Measurements from ENCODE around the gene BICDL2. TPM values are rescaled to one million over a fixed set of nuclear protein-coding genes. Genes with fewer than 3 reads are reported as not detected.

BICDL2 gene
- total and polyA plus RNA-seq, 5 donors, result not detected

DNA sequence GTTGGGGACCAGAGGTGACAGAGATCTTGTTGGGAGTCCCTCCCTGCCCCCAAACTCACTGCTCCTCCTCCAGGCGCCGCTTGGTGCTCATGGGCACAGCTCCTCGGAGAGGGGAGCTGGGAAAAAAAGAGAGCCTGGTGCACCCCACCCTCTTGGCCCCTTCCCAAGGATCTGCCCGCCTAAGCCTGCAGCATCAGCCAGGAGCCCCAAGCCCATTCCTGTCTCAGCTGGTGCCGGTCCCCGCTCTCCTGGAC lies 13.4 kb downstream of the BICDL2 start:
- peak overlapping the region; percentile 56 for H3K4me3 ChIP-seq (ENCODE audit: low read length)
- peak; percentile 0 to 1 for ATAC-seq
- peaks cover 10% of the 10 kb centered on the region for H3K4me1 ChIP-seq (ENCODE audit: control insufficient read depth, insufficient read depth, low read length)
- no peaks in the 10 kb centered on the region for H3K9me3 ChIP-seq (ENCODE audit: control insufficient read depth, low read length)
- WGBS, result 19% methylated on average over 6 of the region's 6 CpGs
- intact Hi-C loops (cut with DNase I), result no loop called here
- peak in 2 of 3 donors; percentile 72 to 82 for DNase-seq
- peak overlapping the region; percentile 99 for H3K27ac ChIP-seq (ENCODE audit: low read length)
- H3K27me3 ChIP-seq (ENCODE audit: control insufficient read depth, insufficient read depth), result no peaks in the 10 kb centered on the region

DNA sequence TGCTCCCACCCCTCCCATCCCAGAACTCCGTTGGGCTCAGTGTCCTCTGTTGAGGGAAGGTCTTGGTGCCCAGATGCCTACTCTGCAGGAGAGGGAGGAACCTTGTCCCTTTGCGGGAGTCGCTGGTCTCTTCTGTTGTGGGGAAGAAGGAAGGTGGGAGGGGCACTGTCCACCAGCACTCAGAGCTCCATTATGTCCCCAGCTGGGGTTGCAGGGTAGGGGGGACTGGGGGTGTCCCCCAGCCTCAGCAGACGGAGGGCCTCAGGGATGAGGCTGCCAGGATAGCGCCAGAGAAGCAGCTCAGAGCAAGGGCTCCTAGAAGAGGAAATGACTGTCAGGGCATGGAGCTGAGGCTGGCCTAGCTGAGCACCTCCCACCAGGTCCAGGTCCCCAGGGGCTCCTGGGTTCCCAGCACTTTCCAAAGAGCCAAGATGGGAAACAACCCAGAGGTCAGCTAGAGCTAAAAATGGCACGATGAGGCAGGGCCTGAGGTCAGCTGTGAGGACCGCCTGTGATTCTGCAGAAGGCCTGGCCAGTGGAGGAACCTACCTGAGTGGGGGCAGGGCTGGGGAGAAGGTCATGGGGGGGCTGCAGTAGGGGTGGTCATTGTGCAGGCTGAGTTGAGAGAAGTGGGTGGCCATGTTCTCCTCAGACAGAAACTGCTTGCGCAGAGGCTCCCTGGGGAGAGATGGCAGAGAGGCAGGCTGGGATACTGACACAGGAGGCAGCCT lies 13.9 kb downstream of the BICDL2 start:
- DNase-seq (peak in 2 of 3 donors; percentile 62 to 70), ATAC-seq (peak in 1 of 2 donors; percentile 0)
- no peaks in the 10 kb centered on the region for H3K27me3 ChIP-seq (ENCODE audit: control insufficient read depth, insufficient read depth)
- peak overlapping the region; percentile 56 for H3K4me3 ChIP-seq (ENCODE audit: low read length)
- H3K27ac ChIP-seq (ENCODE audit: low read length), result peak overlapping the region; percentile 99
- no peaks in the 10 kb centered on the region for H3K9me3 ChIP-seq (ENCODE audit: control insufficient read depth, low read length)
- peaks cover 10% of the 10 kb centered on the region for H3K4me1 ChIP-seq (ENCODE audit: control insufficient read depth, insufficient read depth, low read length)
- WGBS, result 25% methylated on average over 8 of the region's 8 CpGs
- intact Hi-C loops (cut with DNase I), result no loop called here

DNA sequence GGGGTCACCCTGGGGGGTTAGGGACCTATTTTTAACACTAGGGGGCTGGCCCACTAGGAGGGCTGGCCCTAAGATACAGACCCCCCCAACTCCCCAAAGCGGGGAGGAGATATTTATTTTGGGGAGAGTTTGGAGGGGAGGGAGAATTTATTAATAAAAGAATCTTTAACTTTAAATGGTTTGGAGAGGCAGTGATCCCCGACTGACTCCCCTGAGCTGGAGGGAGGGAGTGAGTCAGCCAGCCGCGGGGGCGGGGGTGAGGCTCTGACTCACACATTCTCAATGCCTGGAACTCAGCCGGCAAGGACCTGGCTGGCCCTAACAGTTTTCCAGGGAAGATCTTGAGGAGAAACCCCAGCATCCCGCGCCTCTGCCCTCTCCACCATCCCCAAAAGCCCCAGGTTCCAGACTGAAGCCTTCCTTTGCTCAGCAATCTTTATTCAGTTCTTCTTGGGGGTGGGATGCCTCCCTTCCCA lies 14.5 kb downstream of the BICDL2 start:
- DNase-seq (peak; percentile 94 to 96 (median 94)), ATAC-seq (peak; percentile 51 to 60)
- Histone ChIP-seq H3K9me3 (ENCODE audit: control insufficient read depth, low read length) (no peaks in the 10 kb centered on the region), H3K27ac (ENCODE audit: low read length) (peak overlapping the region; percentile 99), H3K4me1 (ENCODE audit: control insufficient read depth, insufficient read depth, low read length) (peaks cover 10% of the 10 kb centered on the region), H3K4me3 (ENCODE audit: low read length) (peak overlapping the region; percentile 85), H3K27me3 (ENCODE audit: control insufficient read depth, insufficient read depth) (no peaks in the 10 kb centered on the region)
- 9% methylated on average over 8 of the region's 8 CpGs for WGBS
- intact Hi-C loops (cut with DNase I), result no loop called here

DNA sequence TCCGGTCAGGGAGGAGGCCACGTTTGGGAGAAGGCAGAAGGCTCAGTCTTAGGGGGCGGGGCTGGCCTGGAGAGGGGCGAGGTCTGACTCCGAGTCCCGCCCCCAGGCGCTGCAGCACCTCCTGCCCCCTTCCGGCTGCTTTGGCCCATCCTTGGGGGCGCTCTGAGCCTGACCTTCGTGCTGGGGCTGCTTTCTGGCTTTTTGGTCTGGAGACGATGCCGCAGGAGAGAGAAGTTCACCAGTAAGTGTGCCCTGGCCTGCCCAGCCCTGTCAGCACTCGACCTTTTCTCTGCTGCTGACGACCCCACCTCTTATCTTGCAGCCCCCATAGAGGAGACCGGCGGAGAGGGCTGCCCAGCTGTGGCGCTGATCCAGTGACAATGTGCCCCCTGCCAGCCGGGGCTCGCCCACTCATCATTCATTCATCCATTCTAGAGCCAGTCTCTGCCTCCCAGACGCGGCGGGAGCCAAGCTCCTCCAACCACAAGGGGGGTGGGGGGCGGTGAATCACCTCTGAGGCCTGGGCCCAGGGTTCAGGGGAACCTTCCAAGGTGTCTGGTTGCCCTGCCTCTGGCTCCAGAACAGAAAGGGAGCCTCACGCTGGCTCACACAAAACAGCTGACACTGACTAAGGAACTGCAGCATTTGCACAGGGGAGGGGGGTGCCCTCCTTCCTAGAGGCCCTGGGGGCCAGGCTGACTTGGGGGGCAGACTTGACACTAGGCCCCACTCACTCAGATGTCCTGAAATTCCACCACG lies 15.1 kb downstream of the BICDL2 start:
- 12% methylated on average over 25 of the region's 25 CpGs for WGBS
- Histone ChIP-seq H3K4me1 (ENCODE audit: control insufficient read depth, insufficient read depth, low read length) (peaks cover 10% of the 10 kb centered on the region), H3K27me3 (ENCODE audit: control insufficient read depth, insufficient read depth) (no peaks in the 10 kb centered on the region), H3K4me3 (ENCODE audit: low read length) (peak overlapping the region; percentile 85), H3K27ac (ENCODE audit: low read length) (peak overlapping the region; percentile 92), H3K9me3 (ENCODE audit: control insufficient read depth, low read length) (no peaks in the 10 kb centered on the region)
- intact Hi-C loops (cut with DNase I), result no loop called here
- ATAC-seq (peak; percentile 54 to 56), DNase-seq (peak; percentile 87 to 93 (median 92))

DNA sequence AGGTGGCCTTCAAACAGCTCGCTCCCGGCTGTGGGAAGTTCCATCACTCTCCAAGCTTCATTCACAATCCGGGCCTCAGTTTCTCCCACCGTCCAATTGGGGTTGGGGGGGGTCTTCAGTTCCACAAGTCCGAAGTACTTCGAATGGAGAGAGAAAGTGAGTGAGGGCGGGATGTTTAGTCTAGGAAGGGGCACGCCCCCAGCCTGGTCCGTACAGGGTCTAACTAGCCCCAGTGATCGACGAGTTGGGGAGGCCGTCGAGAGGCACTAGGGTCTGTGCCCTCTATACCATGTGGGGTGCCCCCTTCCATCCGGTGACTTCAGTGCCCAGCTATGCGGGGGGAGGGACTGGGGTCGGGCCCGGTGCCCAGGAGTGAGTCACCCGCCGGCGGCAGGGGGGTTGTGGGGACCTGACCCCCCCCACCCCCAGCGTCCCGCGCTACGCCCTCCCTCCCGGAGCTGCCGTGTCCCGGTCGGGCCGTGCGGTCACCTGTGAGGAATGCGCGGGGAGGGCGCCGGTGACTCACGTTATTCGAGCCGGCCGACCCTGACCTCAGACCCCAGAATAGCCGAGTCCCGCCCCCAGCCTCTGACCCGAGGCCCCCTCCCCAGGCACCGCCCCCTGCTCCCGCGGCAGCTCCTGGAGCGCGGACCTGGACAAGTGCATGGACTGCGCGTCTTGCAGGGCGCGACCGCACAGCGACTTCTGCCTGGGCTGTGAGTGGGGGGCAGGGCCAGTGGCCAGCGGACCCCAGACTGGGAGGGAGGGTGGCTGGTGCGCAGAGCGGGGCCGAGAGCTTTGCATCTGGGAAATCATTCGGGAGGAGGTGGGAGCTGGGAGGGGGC lies 15.9 kb downstream of the BICDL2 start:
- WGBS, result 1% methylated on average over 57 of the region's 57 CpGs
- H3K4me3 ChIP-seq (ENCODE audit: low read length), result peak overlapping the region; percentile 85
- peak overlapping the region; percentile 99 for H3K27ac ChIP-seq (ENCODE audit: low read length)
- H3K4me1 ChIP-seq (ENCODE audit: control insufficient read depth, insufficient read depth, low read length), result peaks cover 10% of the 10 kb centered on the region
- H3K9me3 ChIP-seq (ENCODE audit: control insufficient read depth, low read length), result no peaks in the 10 kb centered on the region
- peak; percentile 33 to 53 for ATAC-seq
- peak; percentile 82 to 92 (median 84) for DNase-seq
- H3K27me3 ChIP-seq (ENCODE audit: control insufficient read depth, insufficient read depth), result no peaks in the 10 kb centered on the region
- intact Hi-C loops (cut with DNase I), result no loop called here

DNA sequence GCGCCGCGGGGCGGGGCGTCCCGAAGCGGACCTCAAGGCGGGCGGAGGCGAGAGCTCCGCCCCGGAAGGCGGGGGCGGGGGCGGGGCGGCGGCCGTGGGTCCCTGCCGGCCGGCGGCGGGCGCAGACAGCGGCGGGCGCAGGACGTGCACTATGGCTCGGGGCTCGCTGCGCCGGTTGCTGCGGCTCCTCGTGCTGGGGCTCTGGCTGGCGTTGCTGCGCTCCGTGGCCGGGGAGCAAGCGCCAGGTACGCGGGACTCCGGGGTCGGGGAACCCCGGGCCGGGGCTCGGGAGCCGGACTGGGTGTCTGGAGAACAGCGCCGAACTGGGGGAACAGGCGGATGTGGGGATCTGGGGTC lies 16.5 kb downstream of the BICDL2 start, which contains the start of gene TNFRSF12A:
TNFRSF12A (plus strand) TSS at position 122 of the 357 bp plus-strand sequence; CDS start at position 152, 30 bp downstream.
- Histone ChIP-seq H3K4me3 (ENCODE audit: low read length) (peak within 1 kb of the TSS; percentile 85), H3K9me3 (ENCODE audit: control insufficient read depth, low read length) (no peaks in the 10 kb centered on the region), H3K4me1 (ENCODE audit: control insufficient read depth, insufficient read depth, low read length) (peaks cover 10% of the 10 kb centered on the region), H3K27me3 (ENCODE audit: control insufficient read depth, insufficient read depth) (no peaks in the 10 kb centered on the region), H3K27ac (ENCODE audit: low read length) (peak within 1 kb of the TSS; percentile 99)
- ATAC-seq, result peak; percentile 41 to 53
- 2% methylated on average over 49 of the region's 49 CpGs for WGBS
- intact Hi-C loops (cut with DNase I), result no loop called here
- peak; percentile 83 to 92 (median 92) for DNase-seq

DNA sequence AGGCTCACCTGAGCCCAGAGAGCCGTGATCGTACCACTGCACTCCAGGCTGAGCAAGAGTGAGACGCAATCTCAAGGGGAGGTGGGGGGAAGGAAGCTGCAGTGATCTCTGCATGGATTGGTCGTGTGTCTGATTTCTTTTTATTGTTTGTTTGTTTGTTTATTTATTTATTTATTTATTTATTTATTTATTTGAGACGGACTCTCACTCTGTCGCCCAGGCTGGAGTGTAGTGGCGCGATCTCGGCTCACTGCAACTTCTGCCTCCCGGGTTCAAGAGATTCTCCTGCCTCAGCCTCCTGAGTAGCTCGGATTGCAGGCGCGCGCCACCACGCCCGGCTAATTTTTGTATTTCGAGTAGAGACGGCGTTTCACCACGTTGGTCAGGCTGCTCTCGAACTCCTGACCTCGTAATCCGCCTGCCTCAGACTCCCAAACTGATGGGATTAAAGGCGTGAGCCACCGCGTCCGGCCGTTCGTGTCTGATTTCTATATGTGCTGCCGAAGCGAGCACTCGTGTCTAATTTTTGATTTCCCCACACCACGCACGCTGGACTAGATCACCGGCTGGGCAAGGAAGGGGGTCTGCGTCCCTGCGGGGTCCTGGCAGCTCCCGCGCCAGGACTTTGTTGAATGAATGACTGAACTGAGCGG lies 17.0 kb downstream of the BICDL2 start:
- WGBS, result 33% methylated on average over 40 of the region's 40 CpGs
- H3K27ac ChIP-seq (ENCODE audit: low read length), result no peak overlapping the region
- no peaks in the 10 kb centered on the region for H3K27me3 ChIP-seq (ENCODE audit: control insufficient read depth, insufficient read depth)
- DNase-seq (no peak), ATAC-seq (no peak)
- intact Hi-C loops (cut with DNase I), result no loop called here
- peak overlapping the region; percentile 85 for H3K4me3 ChIP-seq (ENCODE audit: low read length)
- H3K4me1 ChIP-seq (ENCODE audit: control insufficient read depth, insufficient read depth, low read length), result peaks cover 10% of the 10 kb centered on the region
- H3K9me3 ChIP-seq (ENCODE audit: control insufficient read depth, low read length), result no peaks in the 10 kb centered on the region

DNA sequence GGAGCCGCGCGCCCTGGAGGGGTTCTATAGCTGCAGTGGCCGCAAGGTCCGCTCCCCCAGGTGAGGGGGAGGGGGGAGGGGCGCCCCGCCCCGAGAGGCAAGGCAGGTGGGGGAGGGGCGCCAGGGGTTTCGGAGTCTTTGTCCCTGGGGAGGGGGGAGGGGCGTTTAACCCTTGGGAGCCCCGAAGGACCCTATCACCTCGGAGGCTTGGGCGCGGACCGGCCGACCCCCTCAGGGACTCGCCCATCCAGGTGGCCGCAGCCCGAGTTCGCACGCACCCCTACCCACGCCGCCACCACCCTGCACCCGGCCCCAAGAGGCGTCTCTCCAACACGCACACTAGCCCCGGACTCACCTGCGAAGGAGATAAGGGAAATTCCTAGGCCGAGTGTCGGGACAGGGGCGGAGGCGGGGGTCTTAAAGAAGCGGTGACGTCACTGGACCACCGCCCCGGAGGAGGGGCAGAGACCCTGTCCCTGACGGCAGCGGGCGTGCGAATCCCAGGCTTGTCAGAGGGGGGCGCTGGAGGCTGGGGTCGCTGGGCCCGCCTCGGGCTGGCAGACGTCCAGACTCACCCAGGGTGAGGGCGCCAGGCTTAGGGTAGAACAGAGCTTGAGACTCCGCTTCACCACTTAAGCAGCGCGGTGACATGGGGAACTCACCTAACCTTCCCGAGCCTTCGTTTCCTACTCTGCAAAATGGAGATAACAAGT lies 18.8 kb downstream of the BICDL2 start, which contains the start of gene CLDN6:
CLDN6 (minus strand) TSS at position 390 of the 713 bp plus-strand sequence. CDS start 2,162 bp downstream, outside the sequence.
- H3K27ac ChIP-seq (ENCODE audit: low read length), result no peak within 1 kb of the TSS
- H3K9me3 ChIP-seq (ENCODE audit: control insufficient read depth, low read length), result no peaks in the 10 kb centered on the region
- intact Hi-C loops (cut with DNase I), result no loop called here
- no peak for DNase-seq
- ATAC-seq, result no peak
- H3K27me3 ChIP-seq (ENCODE audit: control insufficient read depth, insufficient read depth), result no peaks in the 10 kb centered on the region
- WGBS, result 9% methylated on average over 51 of the region's 52 CpGs
- no peak within 1 kb of the TSS for H3K4me3 ChIP-seq (ENCODE audit: low read length)
- H3K4me1 ChIP-seq (ENCODE audit: control insufficient read depth, insufficient read depth, low read length), result peaks cover 6% of the 10 kb centered on the region

DNA sequence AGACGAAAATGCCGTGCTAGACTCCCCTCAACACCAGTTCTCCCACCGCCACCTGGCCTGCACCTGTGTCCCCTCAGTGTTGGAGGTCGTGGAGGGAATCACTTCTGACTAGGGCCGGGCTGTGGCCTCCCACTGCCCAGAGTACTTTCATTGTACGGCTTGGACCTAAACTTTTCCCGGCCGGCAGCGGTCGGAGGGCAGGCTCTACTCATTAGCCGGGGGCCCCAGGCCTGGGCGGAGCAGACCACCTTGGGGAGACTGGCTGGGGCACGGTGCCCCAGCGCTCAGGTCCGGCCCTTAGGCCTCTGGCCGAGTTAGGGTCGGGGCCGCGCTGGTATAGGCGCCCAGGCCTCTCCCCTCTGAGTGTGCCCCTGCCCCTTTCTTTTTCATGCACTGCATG lies 19.4 kb downstream of the BICDL2 start:
- H3K27ac ChIP-seq (ENCODE audit: low read length), result no peak overlapping the region
- no peak for ATAC-seq
- WGBS, result 56% methylated on average over 20 of the region's 20 CpGs

More for the DNA sequence above, 19.4 kb downstream of the BICDL2 start:
- no peaks in the 10 kb centered on the region for H3K9me3 ChIP-seq (ENCODE audit: control insufficient read depth, low read length)
- no peak overlapping the region for H3K4me3 ChIP-seq (ENCODE audit: low read length)
- intact Hi-C loops (cut with DNase I), result no loop called here
- no peak for DNase-seq
- no peaks in the 10 kb centered on the region for H3K27me3 ChIP-seq (ENCODE audit: control insufficient read depth, insufficient read depth)
- peaks cover under 1% of the 10 kb centered on the region for H3K4me1 ChIP-seq (ENCODE audit: control insufficient read depth, insufficient read depth, low read length)

All from right cardiac atrium (tissue), 5 donors.